Panc1 (cell line): Measurements from ENCODE around the gene RBM48.

Experiments used
- CTCF ChIP-seq: fragments of 450-650 bp; IDR thresholded peaks from 2 replicates; pipeline ENCODE4 v1.5.1; 2017; ENCODE audit warnings: mild to moderate bottlenecking
- POLR2AphosphoS5 ChIP-seq: IDR thresholded peaks from 2 replicates; pipeline ENCODE4 v1.6.1; 2012; ENCODE audit warnings: mild to moderate bottlenecking, low read depth, low read length, moderate library complexity
- REST ChIP-seq, 2 experiments: IDR thresholded peaks; 2 replicates each; pipeline ENCODE4 v1.6.1; 2011 to 2012; ENCODE audit warnings: low read depth in 2 of 2, control low read depth in 1 of 2, low read length in 1 of 2, mild to moderate bottlenecking in 1 of 2, moderate library complexity in 1 of 2; ENCODE audit not compliant: insufficient read depth in 1 of 2
- SIN3A ChIP-seq: IDR thresholded peaks from 2 replicates; pipeline ENCODE4 v1.6.1; 2012; ENCODE audit warnings: low read depth, mild to moderate bottlenecking, low read length, moderate library complexity, borderline replicate concordance; ENCODE audit not compliant: insufficient read depth
- TCF7L2 ChIP-seq: IDR thresholded peaks from 2 replicates; pipeline ENCODE4 v1.6.1; 2011; ENCODE audit warnings: mild to moderate bottlenecking, low read depth, low read length, inconsistent platforms

- TF ChIP-seq POLR2AphosphoS5: no peak
- TF ChIP-seq CTCF: no peak
- TF ChIP-seq REST (IDR thresholded peaks at IDR 0.05; ENCODE audit: insufficient read depth in 1 of 2, low read depth in 2 of 2, low read length in 1 of 2): no peak
- no peak for TF ChIP-seq SIN3A
- no peak for TF ChIP-seq TCF7L2
Observed at GRCh38 chr7:92523110-92523509, 5.5 kb upstream of the RBM48 start.
